Endodermal cell (in vitro differentiated cells): Measurements from ENCODE around the gene TAPBPL. TPM values are rescaled to one million over a fixed set of nuclear protein-coding genes. Genes with fewer than 3 reads are reported as not detected.
A peak's percentile ranks its signal among the peaks of the same experiment; 100 is the strongest.
"Not testable (repeated sequence)": the region's sequence is repeated elsewhere in the genome, so short reads cannot be mapped to it uniquely, and the experiment has no call there.

ENCODE experiments used
- DNase-seq: peaks from one replicate; pipeline ENCODE4 v3.0.0-alpha.2; 2017
- H3K27ac ChIP-seq: 2 replicates; pipeline ENCODE4 v1.5.1; 2013; ENCODE audit warnings: mild to moderate bottlenecking, low read depth, low read length, moderate library complexity
- H3K27me3 ChIP-seq: 2 replicates; pipeline ENCODE4 v1.6.1; 2013; ENCODE audit warnings: mild to moderate bottlenecking, low read length, moderate library complexity; ENCODE audit not compliant: insufficient read depth, control insufficient read depth, poor library complexity, severe bottlenecking
- H3K36me3 ChIP-seq: 2 replicates; pipeline ENCODE4 v1.7.0; 2013; ENCODE audit warnings: mild to moderate bottlenecking, low read length, moderate library complexity; ENCODE audit not compliant: control insufficient read depth, insufficient read depth
- H3K4me1 ChIP-seq: one replicate; pipeline ENCODE4 v1.7.0; 2013; ENCODE audit warnings: low read length; ENCODE audit not compliant: control insufficient read depth, insufficient read depth
- H3K4me3 ChIP-seq: 2 replicates; pipeline ENCODE4 v1.5.1; 2013; ENCODE audit warnings: mild to moderate bottlenecking, low read length, moderate library complexity
- H3K9ac ChIP-seq: 2 replicates; pipeline ENCODE4 v1.6.1; 2013; ENCODE audit warnings: mild to moderate bottlenecking, low read length, moderate library complexity; ENCODE audit not compliant: poor library complexity, severe bottlenecking; ENCODE audit errors: extremely low read depth
- H3K9me3 ChIP-seq: 2 replicates; pipeline ENCODE4 v1.6.1; 2013; ENCODE audit warnings: mild to moderate bottlenecking, low read length, moderate library complexity; ENCODE audit not compliant: control insufficient read depth
- H3K27ac Mint-ChIP-seq: 2 replicates; pipeline ENCODE4 v1.8.0; 2020; ENCODE audit warnings: mixed read lengths
- H3K27me3 Mint-ChIP-seq: 2 replicates; pipeline ENCODE4 v1.8.0; 2021; ENCODE audit warnings: mild to moderate bottlenecking, mixed read lengths; ENCODE audit not compliant: insufficient read depth
- H3K36me3 Mint-ChIP-seq: 2 replicates; pipeline ENCODE4 v1.8.0; 2020; ENCODE audit warnings: low read depth, mixed read lengths
- H3K4me1 Mint-ChIP-seq: 2 replicates; pipeline ENCODE4 v1.8.0; 2020; ENCODE audit warnings: mixed read lengths
- H3K4me3 Mint-ChIP-seq: 2 replicates; pipeline ENCODE4 v1.8.0; 2020; ENCODE audit warnings: mild to moderate bottlenecking, moderate library complexity, mixed read lengths
- H3K9me3 Mint-ChIP-seq: 2 replicates; pipeline ENCODE4 v1.8.0; 2020; ENCODE audit warnings: mild to moderate bottlenecking, mixed read lengths
- CTCF ChIP-seq: fragments of 200-600 bp; sonication (generic); conservative IDR thresholded peaks from 2 replicates; pipeline ENCODE4 v1.5.0; 2021; ENCODE audit warnings: antibody characterized with exemption, mild to moderate bottlenecking
- WGBS, 2 experiments: methylation state at CpG; one replicate each; pipeline versions ENCODE4 v1.1.5 to v1.1.7; 2013; ENCODE audit warnings: missing lambda C conversion rate in 2 of 2, mixed read lengths in 1 of 2; ENCODE audit not compliant: insufficient coverage in 1 of 2, insufficient read length in 1 of 2; 5-methylcytosine and 5-hydroxymethylcytosine counted together
- total RNA-seq, 2 donors: library from RNA; stranded (reverse); fragmentation: NEBNext Ultra II Directional in 1 of 2; extraction: Animal tissue kit (Norgen Biotek cat#: 25700) in 1 of 2; gene quantifications; 2 replicates in 1 of 2; 3 replicates in 1 of 2; pipeline ENCODE4 v1.2.1, GENCODE V29; 2021

The TAPBPL gene
- total RNA-seq, 2 donors from 2014 or later, result 0.55 to 1.4 TPM

- H3K27ac Mint-ChIP-seq, result no peak overlapping the region
- no peak overlapping the region for H3K27ac ChIP-seq
- peaks cover 5% of the 10 kb centered on the region for H3K4me1 Mint-ChIP-seq
Measured at GRCh38 chr12:6464531-6464930, 12.7 kb downstream of the TAPBPL start.

GRCh38 chr12:6465467-6466183, 13.8 kb downstream of the TAPBPL start:
- Mint-ChIP-seq H3K27ac (no peak overlapping the region), H3K36me3 (peaks cover 62% of the 10 kb centered on the region), H3K27me3 (peaks cover 5% of the 10 kb centered on the region), H3K4me3 (no peak overlapping the region), H3K9me3 (no peaks in the 10 kb centered on the region), H3K4me1 (peaks cover 10% of the 10 kb centered on the region)
- Histone ChIP-seq H3K4me1 (no peaks in the 10 kb centered on the region), H3K27ac (no peak overlapping the region), H3K36me3 (peaks cover 28% of the 10 kb centered on the region), H3K9ac (no peak overlapping the region), H3K27me3 (no peaks in the 10 kb centered on the region), H3K9me3 (no peaks in the 10 kb centered on the region), H3K4me3 (no peak overlapping the region)
- DNase-seq, result peak; percentile 90
- TF ChIP-seq CTCF, result peak; percentile 98
- 65 to 68% methylated on average over 6 of the region's 6 CpGs for WGBS, 2 experiments

More at GRCh38 chr12:6464531-6464930, 12.7 kb downstream of the TAPBPL start:
- Mint-ChIP-seq H3K4me3 (no peak overlapping the region), H3K36me3 (peaks cover 70% of the 10 kb centered on the region), H3K9me3 (no peaks in the 10 kb centered on the region), H3K27me3 (peaks cover 3% of the 10 kb centered on the region)
- Histone ChIP-seq H3K9ac (no peak overlapping the region), H3K4me3 (no peak overlapping the region), H3K27me3 (no peaks in the 10 kb centered on the region), H3K9me3 (no peaks in the 10 kb centered on the region), H3K36me3 (peaks cover 28% of the 10 kb centered on the region), H3K4me1 (no peaks in the 10 kb centered on the region)
- TF ChIP-seq CTCF, result no peak
- no peak for DNase-seq
- 92 to 95% methylated on average over 5 to 8 of the region's 8 CpGs for WGBS, 2 experiments

- H3K9ac ChIP-seq, result no peak overlapping the region
- H3K4me1 Mint-ChIP-seq, result peaks cover 12% of the 10 kb centered on the region
- H3K9me3 Mint-ChIP-seq, result no peaks in the 10 kb centered on the region
- no peak for TF ChIP-seq CTCF
- H3K4me3 ChIP-seq, result no peak overlapping the region
- H3K4me1 ChIP-seq, result no peaks in the 10 kb centered on the region
- H3K27ac ChIP-seq, result no peak overlapping the region
- DNase-seq, result no peak
- H3K27ac Mint-ChIP-seq, result no peak overlapping the region
- H3K9me3 ChIP-seq, result no peaks in the 10 kb centered on the region
- peaks cover 5% of the 10 kb centered on the region for H3K27me3 Mint-ChIP-seq
- WGBS, 2 experiments, result 85 to 93% methylated on average over 4 to 5 of the region's 5 CpGs
- H3K27me3 ChIP-seq, result no peaks in the 10 kb centered on the region
- H3K36me3 Mint-ChIP-seq, result peaks cover 57% of the 10 kb centered on the region
- peaks cover 28% of the 10 kb centered on the region for H3K36me3 ChIP-seq
- H3K4me3 Mint-ChIP-seq, result no peak overlapping the region
Measured at GRCh38 chr12:6466184-6466573, 14.3 kb downstream of the TAPBPL start.

- not testable (repeated sequence) for H3K27me3 Mint-ChIP-seq, H3K4me3 Mint-ChIP-seq, H3K9me3 ChIP-seq, H3K27ac Mint-ChIP-seq, H3K27ac ChIP-seq, H3K9ac ChIP-seq, H3K9me3 Mint-ChIP-seq, H3K27me3 ChIP-seq, DNase-seq, H3K4me1 ChIP-seq, H3K4me3 ChIP-seq
- peaks cover 27% of the 10 kb centered on the region for H3K36me3 ChIP-seq
- H3K36me3 Mint-ChIP-seq, result peaks cover 51% of the 10 kb centered on the region
- WGBS, 2 experiments, result 90 to 91% methylated on average over 2 to 4 of the region's 4 CpGs
- H3K4me1 Mint-ChIP-seq, result peaks cover 15% of the 10 kb centered on the region
Measured at GRCh38 chr12:6466751-6467150, 14.9 kb downstream of the TAPBPL start.

- H3K9me3 Mint-ChIP-seq, result not testable (repeated sequence)
Measured at GRCh38 chr12:6467571-6468282, 15.9 kb downstream of the TAPBPL start.

More at GRCh38 chr12:6467571-6468282, 15.9 kb downstream of the TAPBPL start:
- not testable (repeated sequence) for H3K27ac Mint-ChIP-seq, H3K27me3 ChIP-seq, DNase-seq, H3K9me3 ChIP-seq, H3K4me3 Mint-ChIP-seq, H3K27ac ChIP-seq, H3K4me3 ChIP-seq, H3K4me1 ChIP-seq, H3K9ac ChIP-seq
- Mint-ChIP-seq H3K36me3 (peaks cover 42% of the 10 kb centered on the region), H3K27me3 (peaks cover 13% of the 10 kb centered on the region), H3K4me1 (peaks cover 15% of the 10 kb centered on the region)
- WGBS, 2 experiments, result 92 to 94% methylated on average over 9 of the region's 9 CpGs
- H3K36me3 ChIP-seq, result peaks cover 20% of the 10 kb centered on the region
